Measurements from ENCODE around the gene SORBS1.

The SORBS1 gene

DNA sequence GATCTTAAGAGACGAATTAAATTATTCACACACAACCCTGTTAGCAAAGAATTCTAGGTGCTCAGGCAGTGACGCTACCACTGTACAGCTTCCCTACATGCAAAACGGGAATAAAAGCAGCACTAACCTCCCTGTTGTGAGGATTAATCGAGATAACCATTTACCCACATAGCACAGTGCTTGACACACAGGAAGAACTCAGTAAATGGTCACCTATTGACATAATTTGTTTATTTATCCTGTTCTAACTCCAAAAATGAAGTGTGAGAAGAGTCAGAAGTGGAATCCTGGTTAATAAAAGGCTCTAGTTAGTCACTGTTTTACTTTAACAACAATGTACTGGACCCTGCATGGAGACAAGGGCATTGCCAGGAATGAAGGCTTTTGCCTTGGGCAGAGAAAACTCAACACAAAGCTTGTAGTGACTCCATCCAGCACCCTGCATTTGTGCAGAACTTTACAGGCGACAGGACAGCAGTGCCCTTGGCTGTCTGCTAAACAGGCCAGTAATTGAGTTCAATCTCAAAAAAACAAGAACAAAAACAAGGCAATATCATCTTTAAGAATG, 103.8 kb downstream of the SORBS1 start:
- no peak for FAIRE-seq

DNA sequence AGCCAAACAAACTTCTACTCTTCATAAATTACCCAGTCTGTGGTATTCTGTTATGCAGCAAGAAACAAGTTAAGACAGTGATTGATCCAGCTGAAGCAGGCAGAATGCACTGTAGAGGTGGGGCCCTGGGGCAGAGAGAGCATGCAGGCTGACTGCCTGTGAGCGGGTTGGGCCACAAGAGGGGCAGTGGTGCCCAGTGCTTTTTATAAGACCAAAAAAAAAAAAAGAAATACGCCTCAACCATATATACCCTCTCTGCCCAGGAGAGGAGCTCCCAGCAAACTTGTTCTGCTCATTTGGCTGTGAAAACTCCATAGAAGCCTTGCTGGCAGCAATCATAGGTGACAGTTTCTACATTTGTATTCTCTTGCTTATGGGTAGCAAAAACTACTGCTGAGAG, 104.7 kb downstream of the SORBS1 start:
- FAIRE-seq, result no peak

DNA sequence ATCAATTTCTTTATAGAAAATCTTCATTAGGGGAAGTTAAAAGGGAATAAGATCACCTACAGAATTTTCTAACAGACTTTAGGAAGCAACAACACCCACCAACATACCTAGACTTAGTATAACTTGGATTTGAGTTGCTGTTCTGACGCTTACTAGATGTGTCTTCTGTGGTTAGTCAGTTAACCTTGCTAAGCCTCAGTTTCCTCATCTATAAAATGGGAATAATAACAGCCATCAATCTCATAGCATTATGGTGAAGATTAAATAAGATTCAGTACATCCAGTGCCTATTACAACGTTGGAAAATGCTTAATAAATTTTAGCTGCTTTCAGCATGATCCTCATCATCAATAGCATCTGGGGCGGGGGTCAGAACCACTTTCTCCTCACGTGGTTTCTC, 106.2 kb downstream of the SORBS1 start:
- FAIRE-seq, result no peak

DNA sequence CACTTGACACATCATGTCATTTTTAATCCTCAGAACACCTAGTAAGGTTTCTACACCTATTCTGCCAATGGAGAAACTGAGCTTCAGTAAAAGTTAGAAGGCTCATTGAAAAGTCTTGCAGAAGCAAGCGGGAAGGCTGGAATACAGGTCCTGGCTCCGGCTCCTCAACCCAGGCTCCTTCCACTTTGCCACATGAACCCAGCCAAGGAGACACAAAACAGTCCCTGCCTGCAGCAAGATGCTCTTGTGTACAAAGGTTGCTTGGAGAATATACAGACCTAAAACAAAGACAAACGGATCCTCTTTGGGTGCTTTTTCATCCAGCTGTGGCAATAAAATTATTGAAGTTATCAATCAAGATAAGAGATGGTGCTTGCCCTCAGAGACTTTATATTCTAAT, 106.8 kb downstream of the SORBS1 start:
- no peak for FAIRE-seq

DNA sequence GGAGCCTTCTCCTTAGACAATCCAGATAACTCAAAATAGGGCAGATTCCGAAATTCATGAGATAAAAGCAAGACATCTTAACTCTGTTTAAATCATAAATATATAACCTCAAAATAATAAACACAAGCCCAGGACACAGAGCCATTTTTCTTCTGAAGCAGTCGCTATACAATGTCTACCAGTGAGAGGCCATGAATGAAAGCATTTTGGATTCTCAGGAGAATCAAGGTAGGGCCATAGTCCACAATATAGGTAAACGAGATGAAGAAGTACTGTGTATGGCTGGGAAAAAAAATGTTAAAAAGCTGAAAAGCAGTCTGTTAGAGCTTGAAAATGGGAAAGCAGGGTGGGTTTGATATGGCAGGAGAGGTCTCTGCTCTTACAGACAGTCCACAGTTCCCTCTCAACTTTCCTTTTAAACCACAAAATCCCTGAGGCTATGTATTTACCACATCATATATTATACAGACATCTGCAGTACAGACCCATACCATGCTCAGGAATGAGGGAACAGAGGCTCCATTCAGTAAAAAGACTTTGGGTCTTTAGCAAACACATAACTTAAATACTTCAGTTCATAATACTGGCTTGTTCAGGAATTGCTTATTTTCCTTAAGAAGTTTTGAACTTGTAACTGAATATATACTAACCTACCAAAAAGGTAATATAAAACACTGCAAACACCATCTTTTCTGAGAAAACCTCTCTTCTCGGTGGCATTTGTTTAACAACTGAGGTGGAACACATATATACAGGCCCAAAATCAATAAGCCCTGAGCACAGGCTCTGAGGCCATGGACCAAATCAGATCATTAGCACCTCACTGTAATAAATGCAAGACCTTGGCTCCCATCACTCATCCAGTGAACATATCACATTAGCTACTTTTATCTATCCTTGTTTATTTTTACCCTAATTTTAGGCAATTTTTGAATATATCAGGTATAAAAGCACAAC, 109.3 kb downstream of the SORBS1 start:
- FAIRE-seq, result no peak

DNA sequence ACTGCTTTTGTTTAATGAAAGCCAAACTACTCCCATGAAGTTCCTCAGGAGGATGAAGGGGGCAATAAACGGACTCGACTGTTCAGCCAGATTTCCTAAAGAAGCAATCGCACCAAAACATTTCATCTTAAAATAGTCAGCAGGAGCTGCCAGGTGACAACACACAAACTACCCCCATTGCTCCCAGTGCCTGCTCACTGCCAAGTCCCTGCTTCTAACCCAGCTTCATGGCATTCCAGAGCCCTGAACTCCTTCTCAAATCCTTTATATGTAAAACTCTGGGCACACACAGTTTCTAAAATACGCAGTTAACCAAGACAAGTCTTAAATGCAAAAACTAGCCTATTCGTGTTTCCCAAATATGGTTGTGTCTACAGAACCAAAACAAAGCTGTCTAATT, 110.0 kb downstream of the SORBS1 start:
- FAIRE-seq, result no peak

DNA sequence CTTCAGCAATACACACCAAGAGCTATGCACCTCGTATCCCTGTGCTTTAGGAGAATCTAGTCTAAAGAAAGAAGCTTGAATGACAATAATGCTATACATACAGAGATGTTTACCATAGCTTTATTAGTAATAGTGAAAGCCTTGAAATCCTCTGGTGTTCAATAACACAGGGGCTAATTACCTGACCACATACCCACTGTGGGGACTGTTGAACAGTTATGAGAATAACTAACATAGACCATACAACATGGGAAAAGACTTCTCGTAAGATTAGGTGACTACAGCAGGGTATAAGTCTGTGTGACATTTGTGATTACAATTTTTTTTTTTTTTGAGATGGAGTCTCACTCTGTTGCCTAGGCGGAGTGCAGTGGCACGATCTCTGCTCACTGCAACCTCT, 111.0 kb downstream of the SORBS1 start:
- FAIRE-seq, result no peak

DNA sequence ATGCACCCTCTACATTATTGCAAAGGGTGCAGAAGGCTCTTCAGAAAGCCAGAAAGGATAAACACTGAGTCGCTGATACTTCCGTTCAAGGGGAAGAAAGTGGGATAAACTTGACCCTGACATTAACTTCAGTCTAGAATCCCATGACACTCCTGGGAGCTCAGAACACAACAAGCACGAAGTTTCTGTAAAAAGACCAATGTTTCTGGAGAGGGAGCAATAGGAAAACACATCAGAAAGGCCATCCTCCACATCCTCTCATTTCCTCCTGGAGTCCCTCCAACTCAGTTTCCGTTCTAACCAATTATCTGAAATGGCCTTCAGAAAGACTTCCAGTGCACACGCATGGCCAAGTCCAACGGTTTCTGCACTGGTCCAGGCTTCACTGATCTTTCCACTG, 113.5 kb downstream of the SORBS1 start:
- FAIRE-seq, result no peak

DNA sequence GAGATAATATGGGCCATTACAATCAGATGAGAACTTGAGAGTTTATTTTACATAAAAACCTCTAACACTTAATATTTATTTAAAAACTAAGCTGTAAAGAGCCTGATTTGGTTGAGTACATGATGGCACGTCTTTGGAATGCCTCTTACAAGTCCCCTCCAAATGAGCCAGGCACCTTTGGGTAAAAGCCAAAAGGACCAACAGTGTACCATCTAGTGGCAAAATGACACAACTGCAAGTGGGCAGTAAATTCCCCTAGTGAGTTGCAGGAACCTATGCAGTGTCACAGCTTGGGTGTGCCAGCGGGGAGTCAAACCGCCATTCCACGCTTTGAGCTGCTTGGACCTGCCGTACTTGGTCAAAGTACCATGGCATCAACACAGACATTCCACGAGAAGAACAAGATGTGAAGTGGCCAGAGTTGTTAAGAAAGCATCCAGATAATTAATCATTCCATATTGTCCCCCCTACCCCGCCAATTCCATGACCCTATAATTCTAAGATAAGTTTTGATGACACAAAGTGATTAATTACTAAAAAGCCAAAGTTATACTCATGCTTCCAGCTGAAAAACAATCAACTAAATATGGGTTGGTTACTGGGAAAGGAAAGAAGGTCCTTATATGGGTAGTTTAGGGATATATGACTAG, 115.2 kb downstream of the SORBS1 start:
- FAIRE-seq, result no peak

DNA sequence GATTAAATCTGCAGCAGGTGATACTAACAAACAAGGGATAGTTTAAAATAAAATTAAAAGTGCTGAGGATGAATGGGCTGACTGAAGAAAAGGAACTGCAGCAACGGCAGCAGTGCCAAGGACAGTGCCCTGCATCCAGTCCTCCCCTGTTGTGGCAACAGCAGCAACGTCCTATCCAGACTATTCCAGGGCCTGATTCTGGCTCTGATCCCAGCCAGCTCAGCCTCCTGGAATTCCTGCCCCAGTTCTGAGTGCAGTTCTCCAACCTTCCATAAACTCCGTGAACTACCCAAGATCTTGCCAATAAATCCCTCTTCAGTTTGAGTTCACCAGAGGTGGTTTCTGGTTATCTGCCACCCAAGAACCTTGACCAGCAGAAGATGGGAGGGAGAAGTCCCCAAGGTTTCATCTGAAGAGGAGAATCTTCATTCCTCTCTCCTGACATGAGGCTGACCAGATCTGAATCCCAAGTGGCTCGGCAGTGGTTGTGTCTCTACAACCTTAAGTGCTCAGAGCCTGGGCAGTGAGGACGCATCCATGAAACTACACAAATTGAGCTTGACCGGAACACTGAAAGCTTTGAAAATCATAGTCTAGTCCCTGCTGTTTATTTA, 115.8 kb downstream of the SORBS1 start:
- FAIRE-seq, result no peak

DNA sequence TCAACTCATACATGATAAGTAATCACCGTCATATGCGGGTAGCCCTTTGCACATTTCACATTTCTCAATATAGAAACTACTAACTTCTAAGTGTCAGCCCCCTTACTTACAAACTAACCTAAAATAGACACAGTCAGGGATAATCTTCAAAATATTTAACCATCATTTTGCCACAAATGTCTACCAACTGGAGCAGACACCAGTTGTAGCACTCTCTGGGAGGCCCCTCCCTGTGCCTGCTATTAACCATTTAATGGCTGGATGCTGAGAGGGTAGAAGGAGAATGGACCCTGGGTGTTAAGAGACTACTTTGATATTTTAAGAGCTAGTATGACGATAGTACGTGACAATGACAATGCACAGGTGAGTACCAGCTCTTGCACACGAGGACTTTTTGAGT, 116.4 kb downstream of the SORBS1 start:
- no peak for FAIRE-seq

DNA sequence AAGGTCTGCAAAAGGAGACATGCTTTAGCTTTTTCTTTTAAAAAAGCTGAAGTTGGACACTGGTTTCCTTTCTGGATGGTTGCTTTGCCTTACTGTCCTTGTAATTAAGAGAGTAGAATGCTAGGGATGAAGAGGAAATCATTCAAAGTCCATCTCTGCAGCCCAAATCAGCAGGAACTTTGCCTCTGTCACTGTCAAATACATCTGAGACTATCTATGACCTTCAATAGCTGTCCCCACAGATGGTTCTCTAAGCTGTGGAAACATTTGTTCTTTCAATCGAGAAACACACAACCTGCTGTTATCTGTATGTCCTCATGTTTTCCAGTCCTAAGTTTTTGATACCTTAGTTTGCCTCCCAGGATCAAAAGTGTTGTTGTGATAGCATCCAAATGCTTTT, 117.5 kb downstream of the SORBS1 start:
- FAIRE-seq, result no peak

DNA sequence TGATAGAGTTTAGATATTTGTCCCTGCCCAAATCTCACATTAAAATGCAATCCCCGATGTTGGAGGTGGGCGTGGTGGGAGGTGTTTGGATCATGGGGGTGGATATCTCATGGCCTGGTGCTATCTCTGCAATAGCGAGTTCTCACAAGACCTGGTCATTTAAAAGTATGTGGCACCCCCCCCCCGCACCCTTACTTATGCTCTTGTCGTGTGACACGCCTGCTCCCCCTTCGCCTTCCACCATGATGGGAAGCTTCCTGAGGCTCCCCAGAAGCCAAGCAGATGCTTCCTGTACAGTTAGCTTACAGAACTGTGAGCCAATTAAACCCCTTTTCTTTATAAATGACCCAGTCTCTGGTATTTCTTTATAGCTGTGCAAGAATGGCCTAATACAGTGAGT, 118.8 kb downstream of the SORBS1 start:
- FAIRE-seq, result no peak

DNA sequence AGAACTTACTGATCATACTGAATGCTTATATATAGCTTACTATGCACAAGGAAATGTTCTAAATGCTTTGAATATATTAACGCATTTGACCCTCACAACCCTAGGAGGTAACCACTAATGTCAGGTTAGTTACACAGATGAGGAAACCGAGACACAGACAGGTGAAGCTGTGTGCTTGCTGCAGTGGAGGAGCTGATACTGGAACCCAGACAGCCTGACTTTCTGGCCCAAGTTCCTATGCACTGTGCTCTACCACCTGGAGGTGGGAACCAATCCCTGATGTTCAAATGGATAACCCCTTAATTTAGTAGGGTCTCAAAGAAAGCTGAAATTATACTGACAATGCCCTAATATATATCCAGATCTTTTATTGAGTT, 119.6 kb downstream of the SORBS1 start:
- no peak for FAIRE-seq

DNA sequence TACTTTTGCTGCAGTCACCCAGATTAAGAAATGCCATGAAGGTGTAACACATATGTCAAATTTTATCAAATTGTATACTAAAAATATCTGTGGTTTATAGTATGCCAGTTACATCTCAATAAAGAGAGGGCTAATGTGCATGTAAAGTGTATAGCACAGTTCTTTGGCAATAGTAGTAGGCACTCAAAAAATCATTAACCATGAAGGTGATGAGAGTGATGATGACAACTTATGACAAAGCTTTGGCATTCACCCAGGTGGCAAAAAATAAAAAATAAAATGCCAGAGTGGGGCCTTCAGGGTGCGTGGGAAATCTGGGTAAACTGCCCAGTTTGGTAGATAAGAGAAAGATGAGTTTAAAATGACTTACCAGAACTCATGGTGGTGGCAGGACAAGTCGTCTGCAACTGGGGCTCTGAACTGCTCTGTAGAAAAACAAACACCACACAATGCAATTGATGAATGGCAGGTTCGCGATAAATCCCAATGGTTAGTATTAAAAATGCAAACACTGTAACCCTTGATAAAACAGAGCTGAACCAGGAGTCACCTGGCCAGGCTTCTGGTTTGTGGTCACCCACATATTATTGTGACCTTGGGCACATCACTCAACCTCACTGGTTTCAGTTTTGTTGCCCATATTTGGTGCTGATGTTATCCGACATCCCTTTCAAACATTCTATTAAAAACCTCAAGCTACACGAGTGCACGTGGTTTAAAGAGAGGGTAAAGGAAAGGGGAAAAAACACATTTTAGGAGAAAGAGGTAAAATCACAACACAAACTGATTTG, 120.2 kb downstream of the SORBS1 start:
- no peak for FAIRE-seq

DNA sequence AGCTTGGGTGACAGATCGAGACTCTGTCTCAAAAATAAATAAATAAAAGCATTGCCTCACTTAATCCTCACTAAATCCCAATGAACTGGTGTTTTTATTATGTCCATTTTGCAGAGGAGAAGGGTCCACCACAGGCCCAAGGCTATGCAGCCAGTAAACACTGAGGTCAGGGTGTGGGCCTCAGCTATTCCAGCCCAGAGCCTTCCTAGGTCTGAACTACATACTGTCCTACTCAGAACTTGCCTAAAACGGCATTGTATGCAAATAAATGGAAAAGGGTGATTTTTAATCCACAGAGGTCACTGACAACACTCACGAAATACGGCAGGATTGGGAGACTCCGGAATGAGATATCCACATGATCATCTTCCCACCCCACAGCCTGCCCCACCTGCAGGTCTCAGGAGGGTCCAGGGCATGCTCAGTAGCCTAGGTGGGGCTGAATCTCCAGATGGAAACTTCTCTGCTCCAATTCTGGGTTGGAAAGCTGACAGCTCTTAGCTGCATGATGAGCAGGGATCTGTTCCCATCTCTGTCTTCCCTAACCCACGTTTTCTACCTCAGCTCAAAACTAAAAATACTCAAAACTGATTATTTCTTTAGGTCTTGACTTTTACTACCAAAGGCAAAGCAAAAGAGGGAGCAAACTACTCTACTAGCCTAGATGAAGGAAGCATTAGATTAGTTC, 121.0 kb downstream of the SORBS1 start:
- FAIRE-seq, result no peak

DNA sequence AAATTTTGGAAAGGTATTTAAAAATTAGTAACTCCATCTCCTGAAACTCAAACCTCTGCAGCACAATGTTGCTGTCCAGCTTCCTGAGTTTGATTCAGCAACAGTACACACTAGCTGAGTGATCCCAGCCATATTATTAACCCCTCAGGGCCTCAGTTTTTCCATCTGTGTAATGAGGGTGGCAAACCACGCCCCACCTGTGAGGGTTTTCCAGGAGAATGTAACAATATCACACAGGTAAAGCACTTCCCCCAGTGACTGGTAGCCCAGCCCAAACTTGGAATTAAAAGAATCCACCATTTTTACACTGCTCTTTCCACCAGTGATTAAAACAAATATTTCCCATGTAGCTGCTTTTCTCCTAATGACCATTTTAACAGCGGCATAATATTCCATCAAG, 122.4 kb downstream of the SORBS1 start:
- no peak for FAIRE-seq

DNA sequence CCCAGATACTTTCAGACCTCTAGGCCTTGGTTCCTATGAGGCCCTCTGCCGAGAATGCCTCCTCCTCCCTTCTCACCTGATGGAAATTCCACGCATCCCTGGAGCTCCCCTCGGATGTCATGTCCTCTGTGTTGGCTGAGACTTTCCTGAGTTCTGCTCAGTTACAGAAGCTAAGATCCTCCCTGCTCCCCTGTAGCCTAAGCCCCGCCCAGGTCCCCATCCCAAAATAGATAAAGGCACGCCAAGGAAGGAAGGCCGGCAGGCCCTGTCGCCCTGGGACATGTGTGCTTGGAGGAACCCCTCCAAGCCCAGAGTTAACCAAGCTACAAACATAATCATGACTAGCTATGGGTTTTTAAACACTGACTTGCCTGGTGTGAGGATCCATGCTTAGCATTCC, 123.5 kb downstream of the SORBS1 start:
- FAIRE-seq, result no peak

DNA sequence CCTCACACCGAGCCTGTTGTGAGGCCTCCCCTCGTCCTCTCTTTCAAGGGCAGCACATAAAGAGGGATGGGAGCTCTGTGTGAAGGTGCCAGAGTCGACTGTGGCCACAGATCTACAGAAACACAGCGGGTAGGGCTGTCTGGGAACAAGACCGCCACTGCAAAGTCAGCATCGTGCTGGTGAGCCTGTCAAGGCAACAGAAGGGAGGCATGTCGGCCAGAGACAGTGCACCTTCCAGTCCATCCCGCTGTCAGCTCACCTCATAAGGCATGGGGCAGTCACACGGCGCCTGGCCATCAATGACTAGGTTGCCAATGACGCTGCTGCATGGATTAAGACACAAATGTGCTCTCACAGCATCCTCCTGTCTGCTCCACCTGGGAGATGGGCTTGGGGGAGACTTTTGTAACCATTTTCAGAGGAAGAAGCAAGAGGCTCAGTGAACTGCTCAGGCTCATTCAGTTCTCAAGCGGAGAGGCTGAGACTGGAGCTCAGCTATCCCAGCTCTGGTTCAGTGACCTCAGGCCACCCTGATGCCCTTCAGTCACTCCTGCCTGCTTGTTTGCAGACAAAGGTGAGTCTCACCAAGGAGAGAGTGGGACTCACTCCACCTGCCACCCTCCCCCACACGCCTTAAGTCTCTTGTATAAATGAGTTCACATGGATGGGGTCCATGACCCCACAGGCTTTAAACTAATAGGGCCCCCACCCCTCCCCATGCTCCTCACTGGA, 125.5 kb downstream of the SORBS1 start:
- no peak for FAIRE-seq

DNA sequence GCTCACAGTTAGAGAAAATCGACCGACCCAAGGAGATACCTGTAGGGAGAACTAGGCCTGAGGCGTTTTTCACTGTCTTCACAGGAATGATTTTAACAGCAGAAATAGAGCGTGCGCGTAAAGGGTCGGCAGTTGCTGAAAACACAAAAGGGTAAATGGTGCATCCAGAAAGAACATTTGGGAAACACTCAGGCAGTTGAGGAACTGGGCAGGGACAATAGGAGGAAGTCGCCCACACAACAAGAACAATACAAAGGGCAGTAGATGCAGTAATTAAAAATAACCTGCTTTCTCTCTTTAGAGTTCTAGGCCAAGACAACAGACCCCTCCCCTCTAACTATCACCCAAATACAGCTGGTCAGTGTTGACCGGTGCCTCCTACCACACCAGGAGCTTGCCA, 126.6 kb downstream of the SORBS1 start:
- no peak for FAIRE-seq

DNA sequence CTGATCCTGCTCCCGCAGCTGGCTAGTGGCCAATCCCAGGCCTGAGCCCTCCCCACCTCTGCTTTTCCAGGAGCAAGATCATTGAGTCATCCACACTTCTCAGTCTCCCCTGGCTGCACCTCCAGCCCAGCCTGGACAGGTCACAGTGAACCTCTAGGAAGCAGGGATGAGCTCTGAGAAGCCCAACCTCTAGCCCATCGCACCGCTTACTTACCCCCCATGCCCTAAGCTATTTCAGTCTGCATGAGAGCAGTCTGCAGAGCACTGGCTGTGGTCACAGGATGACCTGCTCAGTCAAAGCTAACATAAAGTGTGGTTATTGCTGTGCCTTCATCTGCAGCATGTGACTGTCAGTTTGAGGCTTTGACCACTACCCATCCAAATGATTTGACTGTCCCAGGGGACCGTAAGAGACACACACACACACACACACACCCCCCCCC, 129.2 kb downstream of the SORBS1 start:
- no peak for FAIRE-seq
